Calu3 (cell line): ENCODE measurements around the gene RPRML. TPM values are rescaled to one million over a fixed set of nuclear protein-coding genes. Genes with fewer than 3 reads are reported as not detected.
"Not testable (repeated sequence)": the region's sequence is repeated elsewhere in the genome, so short reads cannot be mapped to it uniquely, and the experiment has no call there.

Source experiments
- BruUV-seq: library from RNA; stranded (reverse); fragments of 400-500 nt; replicated peaks from 2 replicates; lab custom pipeline; 2021; lab: Mats Ljungman, UMichigan
- CTCF ChIA-PET: fragments of 300-600 bp; sonication (Branson Sonifier 250); formaldehyde crosslinking; loops from one replicate; lab custom pipeline; 2022; ENCODE audit warnings: antibody characterized with exemption; lab: Charles Lee
- DNase-seq: peaks from one replicate; pipeline ENCODE4 v3.0.0; 2022
- H3K27ac Mint-ChIP-seq: one replicate; pipeline ENCODE4 v1.8.0; 2022; ENCODE audit warnings: mixed read lengths; ENCODE audit not compliant: unreplicated experiment
- H3K27me3 Mint-ChIP-seq: one replicate; pipeline ENCODE4 v1.8.0; 2022; ENCODE audit warnings: mixed read lengths; ENCODE audit not compliant: unreplicated experiment
- H3K36me3 Mint-ChIP-seq: one replicate; pipeline ENCODE4 v1.8.0; 2022; ENCODE audit warnings: mild to moderate bottlenecking, moderate library complexity, mixed read lengths; ENCODE audit not compliant: insufficient read depth, unreplicated experiment
- H3K4me1 Mint-ChIP-seq: one replicate; pipeline ENCODE4 v1.8.0; 2022; ENCODE audit warnings: mild to moderate bottlenecking, low read depth, mixed read lengths; ENCODE audit not compliant: unreplicated experiment
- H3K4me3 Mint-ChIP-seq: one replicate; pipeline ENCODE4 v1.8.0; 2022; ENCODE audit warnings: mild to moderate bottlenecking, low read depth, moderate library complexity, mixed read lengths; ENCODE audit not compliant: unreplicated experiment
- H3K9me3 Mint-ChIP-seq: one replicate; pipeline ENCODE4 v1.8.0; 2022; ENCODE audit warnings: low read depth, mixed read lengths; ENCODE audit not compliant: unreplicated experiment
- intact Hi-C: fragments of 100-400 bp; cut with micrococcal nuclease; formaldehyde crosslinking; loops from one replicate; pipeline ENCODE4 v1.10.0; 2022; ENCODE audit not compliant: unreplicated experiment
- total RNA-seq: library from RNA; stranded (reverse); gene quantifications from 2 replicates; pipeline ENCODE4 v1.2.3, GENCODE V29; 2022
- TF ChIP-seq, protein P1 (sequence below): fragments of 200-600 bp; IDR thresholded peaks from one replicate; pipeline ENCODE4 v1.8.0; 2022; ENCODE audit warnings: antibody characterized with exemption; ENCODE audit not compliant: unreplicated experiment

The RPRML gene
- total RNA-seq, 1 experiment from 2014 or later: not detected

DNA sequence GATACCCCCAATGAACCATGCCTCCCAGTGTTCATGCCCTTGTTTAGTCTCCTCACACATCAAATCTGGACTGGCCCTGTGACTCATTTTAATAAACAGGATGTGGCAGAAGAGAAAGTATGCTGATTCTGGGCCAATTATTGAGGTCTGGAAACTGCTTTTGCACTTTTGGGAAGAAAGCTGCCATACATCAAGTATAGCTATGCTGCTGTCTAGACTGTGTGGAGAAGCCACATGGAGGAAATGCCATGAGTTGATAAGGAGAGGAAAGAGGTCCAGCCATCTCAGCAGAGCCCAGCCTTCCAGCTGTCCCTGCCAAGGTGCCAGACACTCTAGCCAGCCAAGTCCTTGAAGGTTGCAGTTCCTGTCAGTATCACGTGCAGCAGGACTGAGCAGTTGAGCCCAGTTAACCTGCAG lies 16.7 kb downstream of the RPRML start:
- CTCF ChIA-PET: interaction anchor here (0.7 to 1.0 kb wide), 2 partner anchors 20 to 122 kb away, joined by 3 to 4 read pairs; no protein-coding TSS in a partner anchor
- DNase-seq: no peak
- H3K27me3 Mint-ChIP-seq: peaks cover 19% of the 10 kb centered on the region
- peaks cover 4% of the 10 kb centered on the region for H3K36me3 Mint-ChIP-seq
- H3K27ac Mint-ChIP-seq: no peak overlapping the region
- BruUV-seq: no TSS peak
- no peak overlapping the region for H3K4me3 Mint-ChIP-seq
- H3K4me1 Mint-ChIP-seq: peaks cover 8% of the 10 kb centered on the region
- intact Hi-C loops: no loop called here
- TF ChIP-seq, protein P1, sequence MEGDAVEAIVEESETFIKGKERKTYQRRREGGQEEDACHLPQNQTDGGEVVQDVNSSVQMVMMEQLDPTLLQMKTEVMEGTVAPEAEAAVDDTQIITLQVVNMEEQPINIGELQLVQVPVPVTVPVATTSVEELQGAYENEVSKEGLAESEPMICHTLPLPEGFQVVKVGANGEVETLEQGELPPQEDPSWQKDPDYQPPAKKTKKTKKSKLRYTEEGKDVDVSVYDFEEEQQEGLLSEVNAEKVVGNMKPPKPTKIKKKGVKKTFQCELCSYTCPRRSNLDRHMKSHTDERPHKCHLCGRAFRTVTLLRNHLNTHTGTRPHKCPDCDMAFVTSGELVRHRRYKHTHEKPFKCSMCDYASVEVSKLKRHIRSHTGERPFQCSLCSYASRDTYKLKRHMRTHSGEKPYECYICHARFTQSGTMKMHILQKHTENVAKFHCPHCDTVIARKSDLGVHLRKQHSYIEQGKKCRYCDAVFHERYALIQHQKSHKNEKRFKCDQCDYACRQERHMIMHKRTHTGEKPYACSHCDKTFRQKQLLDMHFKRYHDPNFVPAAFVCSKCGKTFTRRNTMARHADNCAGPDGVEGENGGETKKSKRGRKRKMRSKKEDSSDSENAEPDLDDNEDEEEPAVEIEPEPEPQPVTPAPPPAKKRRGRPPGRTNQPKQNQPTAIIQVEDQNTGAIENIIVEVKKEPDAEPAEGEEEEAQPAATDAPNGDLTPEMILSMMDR: no peak
- no peaks in the 10 kb centered on the region for H3K9me3 Mint-ChIP-seq

DNA sequence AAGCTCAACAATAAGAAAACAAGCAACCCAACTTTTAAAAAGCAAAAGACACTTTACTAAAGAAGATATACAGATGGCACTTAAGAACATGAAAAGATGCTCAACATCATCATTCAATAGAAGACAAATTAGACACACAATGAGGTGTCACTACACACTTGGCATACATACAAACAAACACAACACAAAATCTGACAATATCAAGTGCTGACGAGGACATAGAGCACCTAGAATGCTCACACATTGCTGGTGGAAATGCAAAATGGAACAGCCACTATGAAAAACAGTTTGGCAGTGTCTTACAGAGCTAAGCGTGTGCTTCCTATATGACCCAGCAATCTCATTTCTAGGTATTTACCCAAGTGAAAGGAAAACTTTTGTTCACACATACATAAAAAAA lies 18.9 kb downstream of the RPRML start:
- TF ChIP-seq, protein P1: no peak
- peaks cover 4% of the 10 kb centered on the region for H3K36me3 Mint-ChIP-seq
- intact Hi-C loops: no loop called here
- H3K27ac Mint-ChIP-seq: no peak overlapping the region
- DNase-seq: no peak
- no peaks in the 10 kb centered on the region for H3K9me3 Mint-ChIP-seq
- BruUV-seq: no TSS peak
- H3K27me3 Mint-ChIP-seq: peaks cover 9% of the 10 kb centered on the region
- CTCF ChIA-PET: no interaction called here
- no peak overlapping the region for H3K4me3 Mint-ChIP-seq
- peaks cover 8% of the 10 kb centered on the region for H3K4me1 Mint-ChIP-seq

DNA sequence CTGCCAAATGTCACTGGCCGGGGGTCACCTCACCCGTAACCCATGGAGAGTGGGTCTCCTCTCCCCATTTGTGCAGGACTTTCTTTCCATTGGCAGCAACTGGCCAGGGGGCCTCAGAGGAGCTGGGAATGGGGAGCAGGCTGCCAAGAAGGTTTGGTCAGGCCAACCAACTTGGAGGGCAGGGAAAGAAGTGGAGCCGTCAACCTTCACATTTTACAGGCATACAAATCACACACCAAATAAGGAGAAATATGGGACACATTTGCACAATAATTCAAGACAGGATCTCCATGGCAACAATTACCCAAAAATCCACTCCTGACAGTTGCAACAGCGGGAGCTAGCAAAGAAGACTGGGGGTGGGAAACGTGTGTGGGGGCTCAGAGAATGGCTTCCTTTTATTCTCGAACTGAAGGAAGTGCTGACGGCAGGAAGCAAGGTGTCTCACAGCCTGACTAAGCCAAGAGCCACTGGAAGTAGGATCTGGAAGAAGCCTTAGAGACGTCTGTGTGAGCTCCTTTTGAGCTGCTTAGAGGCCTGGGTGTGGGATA lies 20.9 kb downstream of the RPRML start:
- H3K4me3 Mint-ChIP-seq: no peak overlapping the region
- no peaks in the 10 kb centered on the region for H3K36me3 Mint-ChIP-seq
- intact Hi-C loops: no loop called here
- DNase-seq: no peak
- no peaks in the 10 kb centered on the region for H3K9me3 Mint-ChIP-seq
- H3K27ac Mint-ChIP-seq: no peak overlapping the region
- BruUV-seq: no TSS peak
- H3K27me3 Mint-ChIP-seq: peaks cover 9% of the 10 kb centered on the region
- H3K4me1 Mint-ChIP-seq: peaks cover 8% of the 10 kb centered on the region
- CTCF ChIA-PET: interaction anchor here (0.5 to 1.4 kb wide), 3 partner anchors 9 to 152 kb away, joined by 3 to 6 read pairs (median 4); no protein-coding TSS in a partner anchor
- TF ChIP-seq, protein P1: no peak

DNA sequence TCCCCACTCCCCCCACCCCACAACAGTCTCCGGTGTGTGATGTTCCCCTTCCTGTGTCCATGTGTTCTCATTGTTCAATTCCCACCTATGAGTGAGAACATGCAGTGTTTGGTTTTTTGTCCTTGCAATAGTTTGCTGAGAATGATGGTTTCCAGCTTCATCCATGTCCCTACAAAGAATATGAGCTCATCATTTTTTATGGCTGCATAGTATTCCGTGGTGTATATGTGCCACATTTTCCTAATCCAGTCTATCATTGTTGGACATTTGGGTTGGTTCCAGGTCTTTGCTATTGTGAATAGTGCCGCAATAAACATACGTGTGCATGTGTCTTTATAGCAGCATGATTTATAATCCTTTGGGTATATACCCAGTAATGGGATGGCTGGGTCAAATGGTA lies 25.9 kb downstream of the RPRML start:
- H3K36me3 Mint-ChIP-seq, H3K9me3 Mint-ChIP-seq, BruUV-seq, H3K27ac Mint-ChIP-seq, H3K27me3 Mint-ChIP-seq, H3K4me3 Mint-ChIP-seq, H3K4me1 Mint-ChIP-seq, CTCF ChIA-PET, intact Hi-C loops, DNase-seq: not testable (repeated sequence)

DNA sequence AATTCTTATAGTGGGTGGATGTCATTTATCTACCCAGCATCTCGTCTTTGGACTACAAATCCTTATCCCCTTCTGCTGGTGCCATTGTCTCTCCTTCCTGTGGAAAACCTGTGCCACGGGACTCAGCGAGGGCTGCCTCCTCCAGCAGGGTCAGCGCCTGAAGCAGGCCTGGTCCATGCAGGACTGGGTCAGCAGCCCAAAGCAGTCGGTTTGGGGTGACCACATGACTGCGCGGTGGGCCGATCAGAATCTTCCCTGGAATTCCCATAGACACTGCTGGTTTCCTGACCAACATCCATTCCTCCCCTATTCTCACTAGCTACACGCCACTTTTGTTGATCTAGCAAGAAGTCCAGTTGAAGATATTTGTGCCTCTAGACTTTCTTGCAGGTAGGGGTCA lies 26.9 kb downstream of the RPRML start:
- CTCF ChIA-PET: no interaction called here
- Mint-ChIP-seq H3K27ac (no peak overlapping the region), H3K36me3 (no peaks in the 10 kb centered on the region), H3K9me3 (no peaks in the 10 kb centered on the region), H3K4me3 (no peak overlapping the region), H3K27me3 (peaks cover 3% of the 10 kb centered on the region), H3K4me1 (no peaks in the 10 kb centered on the region)
- BruUV-seq: no TSS peak
- intact Hi-C loops: no loop called here
- no peak for DNase-seq
- TF ChIP-seq, protein P1: no peak
